ENCODE data around the gene CD86.

Gene CD86

GRCh38 chr3:122092460-122093165, 37.5 kb downstream of the CD86 start:
- DNase-seq (ENCODE audit: low read depth, low spot score) = no peak

- DNase-seq (ENCODE audit: low read depth, low spot score) = no peak
These were observed 39.0 kb downstream of the CD86 start for GRCh38 chr3:122094125-122094524.

GRCh38 chr3:122094693-122095092, 39.5 kb downstream of the CD86 start:
- DNase-seq (ENCODE audit: low read depth, low spot score) = no peak

GRCh38 chr3:122097141-122097540, 42.0 kb downstream of the CD86 start:
- DNase-seq (ENCODE audit: low read depth, low spot score) = no peak

- no peak for DNase-seq (ENCODE audit: low read depth, low spot score)
These were observed 43.4 kb downstream of the CD86 start for GRCh38 chr3:122098611-122099010.

- DNase-seq (ENCODE audit: low read depth, low spot score) = no peak
These were observed 44.1 kb downstream of the CD86 start for GRCh38 chr3:122099255-122099654.

GRCh38 chr3:122100083-122100482, 44.9 kb downstream of the CD86 start:
- DNase-seq (ENCODE audit: low read depth, low spot score) = no peak

GRCh38 chr3:122100591-122101463, 45.7 kb downstream of the CD86 start:
- DNase-seq (ENCODE audit: low read depth, low spot score) = no peak

GRCh38 chr3:122101646-122102045, 46.5 kb downstream of the CD86 start:
- no peak for DNase-seq (ENCODE audit: low read depth, low spot score)

GRCh38 chr3:122102191-122102935, 47.2 kb downstream of the CD86 start:
- DNase-seq (ENCODE audit: low read depth, low spot score) = no peak

GRCh38 chr3:122103821-122104514, 48.8 kb downstream of the CD86 start:
- no peak for DNase-seq (ENCODE audit: low read depth, low spot score)

- DNase-seq (ENCODE audit: low read depth, low spot score) = no peak
These were observed 49.5 kb downstream of the CD86 start for GRCh38 chr3:122104515-122105194.

- DNase-seq (ENCODE audit: low read depth, low spot score) = no peak
These were observed 50.5 kb downstream of the CD86 start for GRCh38 chr3:122105626-122106025.

- DNase-seq (ENCODE audit: low read depth, low spot score) = no peak
These were observed 52.0 kb downstream of the CD86 start for GRCh38 chr3:122107171-122107570.

- no peak for DNase-seq (ENCODE audit: low read depth, low spot score)
These were observed 56.8 kb downstream of the CD86 start for GRCh38 chr3:122111974-122112373.

GRCh38 chr3:122112754-122113153, 57.6 kb downstream of the CD86 start:
- DNase-seq (ENCODE audit: low read depth, low spot score) = no peak

GRCh38 chr3:122123850-122124249, 68.7 kb downstream of the CD86 start:
- no peak for DNase-seq (ENCODE audit: low read depth, low spot score)

- DNase-seq (ENCODE audit: low read depth, low spot score) = no peak
These were observed 77.9 kb downstream of the CD86 start for GRCh38 chr3:122132949-122133540.

- no peak for DNase-seq (ENCODE audit: low read depth, low spot score)
These were observed 91.3 kb downstream of the CD86 start for GRCh38 chr3:122146466-122146865.

GRCh38 chr3:122148941-122149627, 93.9 kb downstream of the CD86 start:
- no peak for DNase-seq (ENCODE audit: low read depth, low spot score)
